H1 (cell line): ENCODE results near the gene AGBL1. TPM values are rescaled to one million over a fixed set of nuclear protein-coding genes. Genes with fewer than 3 reads are reported as not detected.

ENCODE experiments used
- CBX5 ChIP-seq: fragments of 300-800, 300-1000 bp; sonication (generic); IDR thresholded peaks from 2 replicates; pipeline ENCODE4 v1.7.1; 2016; ENCODE audit warnings: antibody characterized with exemption, low read length, low read depth
- HDAC2 ChIP-seq, 2 experiments: fragments of 300-600 bp in 1 of 2; sonication (generic) in 1 of 2; IDR thresholded peaks; 2 replicates each; pipeline ENCODE4 v1.6.1; 2011 to 2012; ENCODE audit warnings: low read depth in 2 of 2, low read length in 2 of 2, mild to moderate bottlenecking in 2 of 2, moderate library complexity in 2 of 2, borderline replicate concordance in 1 of 2, inconsistent platforms in 1 of 2
- KDM5A ChIP-seq: fragments of 200-600 bp; IDR thresholded peaks from 2 replicates; pipeline ENCODE4 v1.7.1; 2012; ENCODE audit warnings: mild to moderate bottlenecking, low read length, inconsistent platforms, mixed read lengths
- polyA plus RNA-seq, 7 experiments: library from polyadenylated mRNA; depleted of rRNA in 3 of 7; stranded (reverse) in 5 of 7; unstranded in 2 of 7; fragments of >200 nt in 5 of 7; fragments of 200-250 nt in 2 of 7; gene quantifications; 1 replicate in 5 of 7; 2 replicates in 1 of 7; 4 replicates in 1 of 7; pipeline versions ENCODE4 v1.2.1 to v1.2.3, GENCODE V29; 2011 to 2013; ENCODE audit warnings: missing spikeins in 2 of 7, mixed read lengths in 2 of 7
- total RNA-seq: library from RNA; stranded (reverse); fragmentation: NEBNext Ultra II Directional; extraction: Animal tissue kit (Norgen Biotek cat#: 25700); gene quantifications from 2 replicates; pipeline ENCODE4 v1.2.1, GENCODE V29; 2021
- TF ChIP-seq, protein P1 (sequence below): IDR thresholded peaks from 2 replicates; pipeline ENCODE4 v1.6.1; 2012; ENCODE audit warnings: inconsistent platforms

Gene AGBL1
- total and polyA plus RNA-seq, 2 of the 8 experiments (the other 6 are each of a cell fraction or from before 2014, with no cell fraction given), result not detected

DNA sequence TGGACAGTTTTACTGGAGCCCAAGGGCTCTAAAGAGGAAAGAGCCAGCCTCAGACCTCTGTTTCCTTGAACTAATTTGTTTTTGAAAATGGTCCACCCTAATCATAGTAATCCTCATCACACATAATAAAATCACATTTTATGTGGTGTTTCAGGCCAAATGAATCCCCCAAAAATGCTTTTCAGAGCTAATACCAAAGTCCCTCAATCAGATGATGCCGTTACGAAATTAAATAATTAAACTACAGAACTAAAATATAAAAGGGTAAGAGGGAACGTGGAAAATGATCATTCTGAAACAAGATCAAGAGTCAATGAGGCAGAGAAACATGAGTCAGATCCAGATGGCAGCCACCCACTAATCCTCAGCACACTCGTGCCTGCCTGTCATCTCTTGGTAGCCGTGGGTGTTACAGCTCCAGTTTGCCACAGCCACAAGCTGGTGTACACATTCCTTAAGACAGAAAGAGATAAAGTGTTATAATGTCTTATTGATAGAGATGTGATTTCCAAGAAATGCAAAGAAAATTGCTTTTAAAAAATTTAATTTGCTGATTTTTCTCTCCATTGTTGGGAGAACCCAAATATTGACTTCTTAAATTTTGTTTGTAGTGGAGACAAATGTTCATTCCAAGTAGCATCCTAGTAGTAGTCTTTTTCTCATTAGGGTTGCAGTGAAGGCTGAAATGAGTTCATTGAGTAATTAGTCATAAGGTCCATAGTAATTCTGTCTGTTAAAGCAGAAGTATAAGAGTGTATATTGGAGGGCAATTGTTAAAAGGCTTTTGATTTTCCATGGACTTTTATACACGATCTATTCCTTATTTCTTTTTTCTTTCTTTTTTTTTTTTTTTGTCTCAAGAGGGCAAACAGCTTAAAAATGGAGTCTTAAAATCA lies 104.2 kb downstream of the AGBL1 start (continued):
- TF ChIP-seq, protein P1, sequence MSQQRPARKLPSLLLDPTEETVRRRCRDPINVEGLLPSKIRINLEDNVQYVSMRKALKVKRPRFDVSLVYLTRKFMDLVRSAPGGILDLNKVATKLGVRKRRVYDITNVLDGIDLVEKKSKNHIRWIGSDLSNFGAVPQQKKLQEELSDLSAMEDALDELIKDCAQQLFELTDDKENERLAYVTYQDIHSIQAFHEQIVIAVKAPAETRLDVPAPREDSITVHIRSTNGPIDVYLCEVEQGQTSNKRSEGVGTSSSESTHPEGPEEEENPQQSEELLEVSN, result no peak
- no peak for TF ChIP-seq KDM5A
- no peak for TF ChIP-seq HDAC2 (IDR thresholded peaks at IDR 0.05; ENCODE audit: borderline replicate concordance in 1 of 2, low read depth in 2 of 2, low read length in 2 of 2)
- no peak for TF ChIP-seq CBX5
